ENCODE data around the gene FAN1. TPM values are rescaled to one million over a fixed set of nuclear protein-coding genes. Genes with fewer than 3 reads are reported as not detected.

Gene FAN1
- total and polyA plus RNA-seq, 2 donors (not counting 3 experiments of a cell fraction or from before 2014, with no cell fraction given): 4.3 to 11.7 TPM

- Histone ChIP-seq H3K4me1 (ENCODE audit: control insufficient read depth, extremely low read depth, insufficient read depth, low read length) (peaks cover 44% of the 10 kb centered on the region), H3K27me3 (ENCODE audit: control insufficient read depth in 2 of 2, insufficient read depth in 2 of 2, low read length in 2 of 2) (no peaks in the 10 kb centered on the region), H3K27ac (ENCODE audit: insufficient read depth, low read depth, low read length) (peak overlapping the region; percentile 88), H3K36me3 (ENCODE audit: control insufficient read depth in 2 of 2, extremely low read depth in 1 of 2, insufficient read depth in 2 of 2, low read length in 2 of 2) (peaks cover 6 to 11% of the 10 kb centered on the region in 2 experiments), H2AFZ (ENCODE audit: low read depth, low read length) (no peak overlapping the region), H3K9me3 (replicated peaks; ENCODE audit: control insufficient read depth, insufficient read depth, low read length) (no peaks in the 10 kb centered on the region), H3K4me2 (ENCODE audit: insufficient read depth, low read length) (peak overlapping the region; percentile 100), H3K4me3 (replicated peaks in 1 of 3; ENCODE audit: insufficient read depth in 1 of 3, low read depth in 1 of 3, low read length in 3 of 3) (peak overlapping the region; percentile 81 to 96 (median 91)), H3K9ac (replicated peaks; ENCODE audit: extremely low read depth, insufficient read depth, low read length) (peak overlapping the region; percentile 92), H3K79me2 (ENCODE audit: control insufficient read depth, insufficient read depth, low read length) (peaks cover 48% of the 10 kb centered on the region), H4K20me1 (replicated peaks; ENCODE audit: control insufficient read depth, extremely low read depth, insufficient read depth, low read length) (no peaks in the 10 kb centered on the region), H3K9me1 (replicated peaks; ENCODE audit: control insufficient read depth, extremely low read depth, insufficient read depth, low read length) (no peaks in the 10 kb centered on the region)
- TF ChIP-seq, protein P1, sequence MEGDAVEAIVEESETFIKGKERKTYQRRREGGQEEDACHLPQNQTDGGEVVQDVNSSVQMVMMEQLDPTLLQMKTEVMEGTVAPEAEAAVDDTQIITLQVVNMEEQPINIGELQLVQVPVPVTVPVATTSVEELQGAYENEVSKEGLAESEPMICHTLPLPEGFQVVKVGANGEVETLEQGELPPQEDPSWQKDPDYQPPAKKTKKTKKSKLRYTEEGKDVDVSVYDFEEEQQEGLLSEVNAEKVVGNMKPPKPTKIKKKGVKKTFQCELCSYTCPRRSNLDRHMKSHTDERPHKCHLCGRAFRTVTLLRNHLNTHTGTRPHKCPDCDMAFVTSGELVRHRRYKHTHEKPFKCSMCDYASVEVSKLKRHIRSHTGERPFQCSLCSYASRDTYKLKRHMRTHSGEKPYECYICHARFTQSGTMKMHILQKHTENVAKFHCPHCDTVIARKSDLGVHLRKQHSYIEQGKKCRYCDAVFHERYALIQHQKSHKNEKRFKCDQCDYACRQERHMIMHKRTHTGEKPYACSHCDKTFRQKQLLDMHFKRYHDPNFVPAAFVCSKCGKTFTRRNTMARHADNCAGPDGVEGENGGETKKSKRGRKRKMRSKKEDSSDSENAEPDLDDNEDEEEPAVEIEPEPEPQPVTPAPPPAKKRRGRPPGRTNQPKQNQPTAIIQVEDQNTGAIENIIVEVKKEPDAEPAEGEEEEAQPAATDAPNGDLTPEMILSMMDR (IDR thresholded peaks at IDR 0.05; ENCODE audit: extremely low read depth in 1 of 2, insufficient read depth in 1 of 2, low read depth in 1 of 2, low read length in 2 of 2): peak in 1 of 2 donors; percentile 3
- TF ChIP-seq FOS (IDR thresholded peaks at IDR 0.05; ENCODE audit: borderline replicate concordance, insufficient read depth, low read length) (no peak), JUN (IDR thresholded peaks at IDR 0.05; ENCODE audit: borderline replicate concordance, insufficient read depth, insufficient read length, low read depth) (no peak)
- ChIA-PET POLR2A (interaction anchor here (2.1 to 2.9 kb wide), 2 partner anchors 33 to 139 kb away, joined by 6 to 9 read pairs; no protein-coding TSS in a partner anchor), CTCF (interaction anchor here (0.6 to 13.6 kb wide), 4 partner anchors 27 to 139 kb away, joined by 3 to 175 read pairs (median 5); no protein-coding TSS in a partner anchor)
- dilution Hi-C loops (cut with MboI; ENCODE audit: extremely low pct_ligation_motif_present, low sequenced_read_pairs): no loop called here
- no TSS peak for BruUV-seq (replicated peaks)
- intact Hi-C loops (cut with micrococcal nuclease): loop anchor here (2.0 kb wide), 2 partner anchors 33 to 91 kb away; no protein-coding TSS in a partner anchor
- peak; percentile 23 for DNase-seq (ENCODE audit: low read depth, low spot score)
- peak; percentile 28 for FAIRE-seq
Measured at GRCh38 chr15:30990036-30990435, 86.3 kb downstream of the FAN1 start.
